K562 (cell line): ENCODE data around the gene SLC16A14. TPM values are rescaled to one million over a fixed set of nuclear protein-coding genes. Genes with fewer than 3 reads are reported as not detected.
A peak's percentile ranks its signal among the peaks of the same experiment; 100 is the strongest.

Experiments used
- CCAR2 ChIP-seq: fragments of 200-400 bp; formaldehyde crosslinking; IDR thresholded peaks from 2 replicates; pipeline ENCODE4 v1.6.1; 2017; ENCODE audit warnings: mild to moderate bottlenecking, low read depth, low read length
- CEBPG ChIP-seq, 3 experiments: fragments of 200-800 bp in 1 of 3; sonication (Bioruptor generic) in 1 of 3; sonication (generic) in 1 of 3; formaldehyde crosslinking in 1 of 3; IDR thresholded peaks in 2 of 3; conservative IDR thresholded peaks in 1 of 3; 2 replicates each; pipeline versions ENCODE4 v1.6.1 to v1.8.0; 2016 to 2022; ENCODE audit warnings: missing compliant biosample characterization in 2 of 3, missing genetic modification characterization in 2 of 3, mild to moderate bottlenecking in 1 of 3, missing genetic modification reagents in 1 of 3
- DACH1 ChIP-seq: fragments of 450-650 bp; IDR thresholded peaks from 2 replicates; pipeline ENCODE4 v1.6.1; 2018; ENCODE audit not compliant: partially characterized antibody
- EP300 ChIP-seq: IDR thresholded peaks from 2 replicates; pipeline ENCODE4 v1.6.1; 2012; ENCODE audit warnings: low read length, improper control_type of control experiment
- JUND ChIP-seq, 2 experiments: IDR thresholded peaks; 2 replicates in 1 of 2; 3 replicates in 1 of 2; pipeline ENCODE4 v1.6.1; 2011; ENCODE audit warnings: borderline replicate concordance in 2 of 2, low read depth in 2 of 2, low read length in 2 of 2, improper control_type of control experiment in 1 of 2, missing biosample characterization in 1 of 2, missing genetic modification characterization in 1 of 2, missing genetic modification reagents in 1 of 2
- KLF6 ChIP-seq: fragments of 250-450 bp; sonication (Bioruptor Pico); IDR thresholded peaks from 2 replicates; pipeline ENCODE4 v1.4.0; 2020; ENCODE audit warnings: mild to moderate bottlenecking, moderate library complexity, borderline replicate concordance
- MCM3 ChIP-seq: fragments of 450-650 bp; IDR thresholded peaks from 2 replicates; pipeline ENCODE4 v1.6.1; 2016
- NFXL1 ChIP-seq: fragments of 450-650 bp; formaldehyde crosslinking; IDR thresholded peaks from 2 replicates; pipeline ENCODE4 v1.4.0; 2021; ENCODE audit warnings: mild to moderate bottlenecking
- RNF2 ChIP-seq: sonication (generic); IDR thresholded peaks from 2 replicates; pipeline ENCODE4 v1.6.1; 2016
- SMAD1 ChIP-seq: fragments of 150-350 bp; IDR thresholded peaks from 2 replicates; pipeline ENCODE4 v1.6.1; 2014; ENCODE audit warnings: low read length, low read depth; ENCODE audit not compliant: partially characterized antibody
- SRF ChIP-seq, 2 experiments: fragments of 250-450, 450-650 bp in 1 of 2; sonication (Bioruptor Pico) in 1 of 2; sonication (generic) in 1 of 2; formaldehyde crosslinking; IDR thresholded peaks; 2 replicates each; pipeline versions ENCODE4 v1.5.0 to v1.5.1; 2020 to 2022; ENCODE audit warnings: mild to moderate bottlenecking in 1 of 2, missing genetic modification reagents in 1 of 2
- TBL1XR1 ChIP-seq, 2 experiments: IDR thresholded peaks; 2 replicates each; pipeline ENCODE4 v1.6.1; 2012; ENCODE audit warnings: improper control_type of control experiment in 2 of 2, low read length in 2 of 2, mild to moderate bottlenecking in 1 of 2
- ZC3H8 ChIP-seq: fragments of 450-650 bp; IDR thresholded peaks from 2 replicates; pipeline ENCODE4 v1.6.1; 2017
- ZNF121 ChIP-seq: sonication (generic); formaldehyde crosslinking; conservative IDR thresholded peaks from 2 replicates; pipeline ENCODE4 v1.8.0; 2022; ENCODE audit warnings: missing genetic modification reagents
- ZNF143 ChIP-seq: sonication (generic); formaldehyde crosslinking; IDR thresholded peaks from 2 replicates; pipeline ENCODE4 v1.9.0; 2022; ENCODE audit warnings: mild to moderate bottlenecking, missing genetic modification reagents
- ZNF197 ChIP-seq: fragments of 200-800 bp; sonication (Bioruptor generic); IDR thresholded peaks from 2 replicates; pipeline ENCODE4 v1.6.1; 2016; ENCODE audit warnings: low read depth, missing genetic modification characterization, missing compliant biosample characterization
- ZNF584 ChIP-seq: fragments of 200-800 bp; sonication (Bioruptor generic); IDR thresholded peaks from 2 replicates; pipeline ENCODE4 v1.6.1; 2016; ENCODE audit warnings: low read depth, mild to moderate bottlenecking, missing genetic modification characterization, missing compliant biosample characterization
- ZNF589 ChIP-seq: fragments of 200-800 bp; sonication (Bioruptor generic); IDR thresholded peaks from 2 replicates; pipeline ENCODE4 v1.6.1; 2016; ENCODE audit warnings: low read depth, missing genetic modification characterization, missing compliant biosample characterization
- polyA plus RNA-seq, 8 experiments: library from polyadenylated mRNA; depleted of rRNA in 4 of 8; stranded (reverse) in 5 of 8; unstranded in 3 of 8; fragments of >200 nt; fragmentation: Nextera tagmentation in 2 of 8; fragmentation: Illumina TruSeq in 1 of 8; extraction: Ambion mirVana in 2 of 8; extraction: Trizol in 1 of 8; gene quantifications; 2 replicates each; pipeline versions ENCODE4 v1.2.1 to v1.2.3, GENCODE V29; 2011 to 2014; ENCODE audit warnings: inconsistent platforms in 1 of 8, missing spikeins in 1 of 8
- total RNA-seq, 7 experiments: library from RNA; depleted of rRNA in 6 of 7; stranded (reverse); fragments of >200 nt in 6 of 7; fragmentation: Illumina TruSeq in 2 of 7; extraction: Trizol in 2 of 7; gene quantifications; 2 replicates each; pipeline versions ENCODE4 v1.2.1 to v1.2.3, GENCODE V29; 2011 to 2021; ENCODE audit warnings: low replicate concordance in 1 of 7
- TF ChIP-seq, protein P1 (sequence below), 2 experiments: IDR thresholded peaks; 2 replicates each; pipeline ENCODE4 v1.6.1; 2011; ENCODE audit warnings: borderline replicate concordance in 1 of 2, control low read depth in 1 of 2, low read depth in 1 of 2, low read length in 1 of 2, mild to moderate bottlenecking in 1 of 2, mixed read lengths in 1 of 2, moderate library complexity in 1 of 2; ENCODE audit not compliant: insufficient read depth in 1 of 2, insufficient read length in 1 of 2, poor library complexity in 1 of 2, severe bottlenecking in 1 of 2; ENCODE audit errors: extremely low read depth in 1 of 2
- TF ChIP-seq, protein P2 (sequence below), 2 experiments: fragments of 450-650 bp in 1 of 2; IDR thresholded peaks; 2 replicates each; pipeline ENCODE4 v1.6.1; 2011 to 2017; ENCODE audit warnings: low read depth in 2 of 2, antibody characterized with exemption in 1 of 2, borderline replicate concordance in 1 of 2, low read length in 1 of 2, mild to moderate bottlenecking in 1 of 2, mixed read lengths in 1 of 2; ENCODE audit not compliant: control insufficient read depth in 1 of 2
- TF ChIP-seq, protein P3 (sequence below): fragments of 450-650 bp; formaldehyde crosslinking; IDR thresholded peaks from 2 replicates; pipeline ENCODE4 v1.4.0; 2022; ENCODE audit warnings: missing genetic modification characterization
- TF ChIP-seq, protein P4 (sequence below): fragments of 450-650 bp; IDR thresholded peaks from 2 replicates; pipeline ENCODE4 v1.6.1; 2016

The SLC16A14 gene
- total and polyA plus RNA-seq, 9 of the 15 experiments (the other 6 are each of a cell fraction or from before 2014, with no cell fraction given) = not detected

DNA sequence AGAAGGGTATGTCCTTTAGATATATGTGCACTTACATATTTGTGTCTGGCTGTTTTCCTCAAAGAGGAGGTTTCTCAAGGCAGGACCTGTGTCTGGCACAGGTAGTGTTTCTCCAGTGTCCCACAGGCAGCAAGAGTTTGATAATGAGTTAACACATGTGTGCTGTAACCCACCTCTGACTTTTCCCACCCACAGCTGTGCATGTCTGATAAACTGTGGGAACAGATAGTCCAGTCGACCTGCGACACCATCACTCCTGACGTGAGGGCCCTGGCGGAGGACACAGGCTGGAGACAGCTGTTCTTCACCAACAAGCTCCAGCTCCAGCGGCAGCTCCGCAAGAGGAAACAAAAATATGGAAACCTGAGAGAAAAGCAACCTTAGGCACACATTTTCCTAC is 58.2 kb downstream of the SLC16A14 start (continued):
- TF ChIP-seq, protein P1, sequence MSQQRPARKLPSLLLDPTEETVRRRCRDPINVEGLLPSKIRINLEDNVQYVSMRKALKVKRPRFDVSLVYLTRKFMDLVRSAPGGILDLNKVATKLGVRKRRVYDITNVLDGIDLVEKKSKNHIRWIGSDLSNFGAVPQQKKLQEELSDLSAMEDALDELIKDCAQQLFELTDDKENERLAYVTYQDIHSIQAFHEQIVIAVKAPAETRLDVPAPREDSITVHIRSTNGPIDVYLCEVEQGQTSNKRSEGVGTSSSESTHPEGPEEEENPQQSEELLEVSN (IDR thresholded peaks at IDR 0.05; ENCODE audit: borderline replicate concordance in 1 of 2, extremely low read depth in 1 of 2, insufficient read depth in 1 of 2, insufficient read length in 1 of 2, low read depth in 1 of 2, low read length in 1 of 2, poor library complexity in 1 of 2, severe bottlenecking in 1 of 2) = no peak
- no peak for TF ChIP-seq KLF6 (CRISPR knock-in tag)
- no peak for TF ChIP-seq ZNF584 (CRISPR knock-in tag)
- TF ChIP-seq ZNF121 (CRISPR knock-in tag) = no peak
- TF ChIP-seq CEBPG (CRISPR knock-in tag; IDR thresholded peaks at IDR 0.05) = no peak
- no peak for TF ChIP-seq CEBPG (tag; conservative IDR thresholded peaks at IDR 0.05 in 1 of 2, IDR thresholded peaks at IDR 0.05 in 1 of 2)
- no peak for TF ChIP-seq MCM3
- TF ChIP-seq NFXL1 (CRISPR knock-in tag) = no peak
- TF ChIP-seq, protein P2, sequence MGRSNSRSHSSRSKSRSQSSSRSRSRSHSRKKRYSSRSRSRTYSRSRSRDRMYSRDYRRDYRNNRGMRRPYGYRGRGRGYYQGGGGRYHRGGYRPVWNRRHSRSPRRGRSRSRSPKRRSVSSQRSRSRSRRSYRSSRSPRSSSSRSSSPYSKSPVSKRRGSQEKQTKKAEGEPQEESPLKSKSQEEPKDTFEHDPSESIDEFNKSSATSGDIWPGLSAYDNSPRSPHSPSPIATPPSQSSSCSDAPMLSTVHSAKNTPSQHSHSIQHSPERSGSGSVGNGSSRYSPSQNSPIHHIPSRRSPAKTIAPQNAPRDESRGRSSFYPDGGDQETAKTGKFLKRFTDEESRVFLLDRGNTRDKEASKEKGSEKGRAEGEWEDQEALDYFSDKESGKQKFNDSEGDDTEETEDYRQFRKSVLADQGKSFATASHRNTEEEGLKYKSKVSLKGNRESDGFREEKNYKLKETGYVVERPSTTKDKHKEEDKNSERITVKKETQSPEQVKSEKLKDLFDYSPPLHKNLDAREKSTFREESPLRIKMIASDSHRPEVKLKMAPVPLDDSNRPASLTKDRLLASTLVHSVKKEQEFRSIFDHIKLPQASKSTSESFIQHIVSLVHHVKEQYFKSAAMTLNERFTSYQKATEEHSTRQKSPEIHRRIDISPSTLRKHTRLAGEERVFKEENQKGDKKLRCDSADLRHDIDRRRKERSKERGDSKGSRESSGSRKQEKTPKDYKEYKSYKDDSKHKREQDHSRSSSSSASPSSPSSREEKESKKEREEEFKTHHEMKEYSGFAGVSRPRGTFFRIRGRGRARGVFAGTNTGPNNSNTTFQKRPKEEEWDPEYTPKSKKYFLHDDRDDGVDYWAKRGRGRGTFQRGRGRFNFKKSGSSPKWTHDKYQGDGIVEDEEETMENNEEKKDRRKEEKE (IDR thresholded peaks at IDR 0.05; ENCODE audit: borderline replicate concordance in 1 of 2, control insufficient read depth in 1 of 2, low read depth in 2 of 2, low read length in 1 of 2) = no peak
- TF ChIP-seq RNF2 = no peak
- no peak for TF ChIP-seq ZC3H8
- no peak for TF ChIP-seq SRF (CRISPR knock-in tag; IDR thresholded peaks at IDR 0.05)
- TF ChIP-seq, protein P3, sequence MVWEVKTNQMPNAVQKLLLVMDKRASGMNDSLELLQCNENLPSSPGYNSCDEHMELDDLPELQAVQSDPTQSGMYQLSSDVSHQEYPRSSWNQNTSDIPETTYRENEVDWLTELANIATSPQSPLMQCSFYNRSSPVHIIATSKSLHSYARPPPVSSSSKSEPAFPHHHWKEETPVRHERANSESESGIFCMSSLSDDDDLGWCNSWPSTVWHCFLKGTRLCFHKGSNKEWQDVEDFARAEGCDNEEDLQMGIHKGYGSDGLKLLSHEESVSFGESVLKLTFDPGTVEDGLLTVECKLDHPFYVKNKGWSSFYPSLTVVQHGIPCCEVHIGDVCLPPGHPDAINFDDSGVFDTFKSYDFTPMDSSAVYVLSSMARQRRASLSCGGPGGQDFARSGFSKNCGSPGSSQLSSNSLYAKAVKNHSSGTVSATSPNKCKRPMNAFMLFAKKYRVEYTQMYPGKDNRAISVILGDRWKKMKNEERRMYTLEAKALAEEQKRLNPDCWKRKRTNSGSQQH (CRISPR knock-in tag) = no peak
- TF ChIP-seq TBL1XR1 (IDR thresholded peaks at IDR 0.05; ENCODE audit: low read length in 2 of 2) = peak in 1 of 2 experiments; percentile 45; a peak in 1 of 4 replicates
- TF ChIP-seq DACH1 = peak; percentile 43
- TF ChIP-seq ZNF143 (CRISPR knock-in tag) = no peak
- TF ChIP-seq SMAD1 = no peak
- TF ChIP-seq, protein P4, sequence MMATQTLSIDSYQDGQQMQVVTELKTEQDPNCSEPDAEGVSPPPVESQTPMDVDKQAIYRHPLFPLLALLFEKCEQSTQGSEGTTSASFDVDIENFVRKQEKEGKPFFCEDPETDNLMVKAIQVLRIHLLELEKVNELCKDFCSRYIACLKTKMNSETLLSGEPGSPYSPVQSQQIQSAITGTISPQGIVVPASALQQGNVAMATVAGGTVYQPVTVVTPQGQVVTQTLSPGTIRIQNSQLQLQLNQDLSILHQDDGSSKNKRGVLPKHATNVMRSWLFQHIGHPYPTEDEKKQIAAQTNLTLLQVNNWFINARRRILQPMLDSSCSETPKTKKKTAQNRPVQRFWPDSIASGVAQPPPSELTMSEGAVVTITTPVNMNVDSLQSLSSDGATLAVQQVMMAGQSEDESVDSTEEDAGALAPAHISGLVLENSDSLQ = no peak
- TF ChIP-seq JUND (IDR thresholded peaks at IDR 0.05; ENCODE audit: borderline replicate concordance, low read depth, low read length) = 0 out of 2 replicates have a peak, but pooled peaks have one; percentile 8
- TF ChIP-seq JUND (tag; IDR thresholded peaks at IDR 0.05; ENCODE audit: borderline replicate concordance, low read depth, low read length) = peak; percentile 27; the same call in 1 of the 3 replicates
- no peak for TF ChIP-seq ZNF197 (CRISPR knock-in tag)
- no peak for TF ChIP-seq CCAR2
- TF ChIP-seq ZNF589 = no peak
- TF ChIP-seq EP300 = peak; percentile 78
